Stimulated activated CD4-positive, alpha-beta T cell treated with anti-CD3 and anti-CD28 coated beads, Interleukin-4, amount 100 ng/mL, for 48 hours (primary cell): ENCODE measurements around the gene PLCL2.

Source experiments
- DNase-seq, 2 donors: peaks; one replicate each; pipeline ENCODE4 v3.0.0-alpha.2; 2020; ENCODE audit warnings: low read depth in 2 of 2

Gene PLCL2

DNA sequence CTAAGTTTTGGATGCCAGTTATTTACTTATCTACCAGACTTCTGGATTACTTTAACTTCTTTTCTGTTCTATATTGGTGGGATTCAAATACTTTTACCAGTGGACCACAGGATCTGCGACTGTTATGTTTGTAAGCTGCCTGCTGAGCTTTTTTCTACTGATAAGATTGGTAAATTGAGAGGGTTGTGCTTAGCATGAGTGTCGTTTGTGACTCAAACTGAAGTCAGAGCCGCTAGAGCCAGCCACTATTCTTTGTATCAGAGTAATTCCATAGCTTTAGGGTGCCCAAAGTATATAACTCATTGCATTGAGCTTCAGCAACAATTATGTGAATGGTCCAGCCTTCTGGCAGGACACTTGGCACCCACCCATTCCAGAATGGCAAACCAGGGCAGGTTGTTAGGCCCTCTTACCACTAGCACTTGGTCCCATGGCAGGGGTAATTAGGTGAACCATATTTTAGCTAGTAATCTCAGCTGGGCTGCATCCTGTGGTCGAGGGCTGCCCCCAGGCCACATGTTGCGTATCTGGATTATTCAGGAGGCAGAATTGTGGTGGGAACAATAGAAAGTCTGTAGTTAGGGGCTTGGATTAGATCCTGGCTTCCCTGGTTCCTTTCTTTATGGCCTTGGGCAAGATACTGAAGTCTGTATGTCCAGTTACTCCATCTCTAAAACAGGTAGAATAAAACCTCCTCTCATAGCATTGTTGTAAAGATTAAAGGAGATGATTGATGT is 6.0 kb downstream of the PLCL2 start:
- no peak for DNase-seq

GRCh38 chr3:16893618-16894200 is 9.0 kb downstream of the PLCL2 start:
- no peak for DNase-seq

DNA sequence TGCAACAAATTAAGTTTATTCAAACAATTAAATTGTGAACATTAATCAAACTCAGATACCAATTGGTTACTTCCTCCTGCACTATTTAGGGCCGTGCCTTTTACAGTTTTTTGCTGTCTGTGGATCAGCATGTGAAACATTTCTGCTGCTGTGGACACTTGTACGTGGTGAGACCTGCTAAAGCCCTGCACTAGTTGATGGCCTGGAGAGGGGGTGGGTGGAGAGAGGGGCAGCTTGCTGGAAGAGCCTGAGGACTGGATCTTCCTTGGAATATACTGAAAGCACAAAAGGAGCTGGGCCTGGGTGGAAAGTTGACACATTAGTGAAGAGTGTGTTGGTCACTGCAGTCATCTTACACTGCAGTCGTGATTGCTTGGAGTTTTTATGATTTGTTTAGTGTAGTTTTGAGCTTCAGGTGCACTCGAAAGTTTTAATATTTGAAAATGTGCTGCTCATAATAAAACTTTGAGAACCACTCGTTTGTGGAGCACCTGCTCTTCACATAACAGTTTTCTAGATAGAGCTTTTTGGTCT is 11.4 kb downstream of the PLCL2 start:
- DNase-seq = no peak

DNA sequence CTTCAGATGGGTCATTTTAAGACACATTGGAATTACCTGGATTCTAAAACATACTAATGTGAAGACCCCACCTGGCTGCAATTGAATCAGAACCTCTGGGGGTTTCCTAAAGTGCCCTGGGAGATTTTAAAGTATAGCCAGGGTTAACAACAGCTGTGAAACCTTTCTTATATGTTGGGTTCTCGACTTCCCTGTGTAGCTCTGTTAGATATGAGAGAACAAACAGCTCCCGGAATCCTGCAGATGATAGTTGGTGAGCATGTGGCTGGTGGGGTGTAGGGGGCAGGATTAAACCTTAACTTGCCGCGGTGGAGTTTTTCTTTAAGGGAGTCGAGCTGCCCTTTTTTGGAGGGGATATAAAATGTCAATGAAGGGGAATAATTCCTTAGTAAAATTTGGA is 12.1 kb downstream of the PLCL2 start:
- DNase-seq = no peak

- no peak for DNase-seq
These were observed 12.6 kb downstream of the PLCL2 start for GRCh38 chr3:16897254-16897926.

- DNase-seq = no peak
These were observed 14.0 kb downstream of the PLCL2 start for GRCh38 chr3:16898595-16899395.

DNA sequence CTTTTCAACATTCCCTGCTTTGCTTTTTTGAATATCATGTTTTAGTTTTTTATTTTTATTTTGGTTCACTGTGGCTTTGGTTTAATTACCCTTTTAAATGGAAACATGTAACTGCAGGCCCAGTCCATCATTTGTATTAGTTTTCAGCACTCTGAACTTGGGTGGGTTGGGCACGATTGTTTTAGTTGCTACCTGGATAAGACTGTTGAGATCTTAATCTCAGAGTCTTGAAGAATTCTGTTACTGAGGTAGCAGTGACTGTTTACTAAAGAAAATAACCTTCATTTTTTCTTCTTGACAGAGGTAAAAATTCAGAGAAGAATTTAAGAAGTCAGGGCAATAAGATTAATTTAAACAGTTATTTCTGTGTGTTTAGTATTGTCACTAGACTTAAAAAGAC is 15.2 kb downstream of the PLCL2 start:
- DNase-seq = no peak

DNA sequence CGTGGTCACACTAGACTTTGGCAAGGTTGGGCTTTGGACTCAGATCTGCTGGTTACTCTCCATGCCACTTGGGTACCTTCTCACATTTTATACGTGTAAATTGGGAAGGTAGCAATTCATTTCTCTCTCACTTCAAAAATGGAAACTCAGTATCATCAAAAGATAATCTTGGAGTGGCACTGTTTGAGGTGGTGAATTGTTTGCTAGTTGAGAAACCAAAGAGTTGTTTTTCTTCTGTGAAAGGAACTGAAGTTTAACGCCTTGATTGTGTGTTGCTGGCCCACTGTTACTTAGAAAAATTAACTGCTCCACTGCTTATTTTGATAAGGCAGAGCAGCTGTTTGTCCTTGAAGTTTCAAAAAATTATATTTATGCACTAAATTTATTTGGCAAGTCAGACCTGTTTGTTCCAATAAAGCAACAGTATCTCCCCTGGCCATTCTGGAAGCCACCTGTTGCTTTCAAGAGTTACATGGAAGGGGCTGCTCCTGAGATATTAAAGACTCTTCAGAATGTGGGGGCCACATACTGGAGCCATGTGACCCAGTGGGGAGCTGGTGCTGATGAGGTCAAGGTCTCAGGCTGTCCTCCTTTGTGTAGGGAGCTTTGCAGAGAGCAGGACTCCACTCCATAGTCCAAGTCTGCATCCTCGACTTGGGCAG is 16.2 kb downstream of the PLCL2 start:
- no peak for DNase-seq

- DNase-seq = no peak
These were observed 20.0 kb downstream of the PLCL2 start for GRCh38 chr3:16904423-16905417.

DNA sequence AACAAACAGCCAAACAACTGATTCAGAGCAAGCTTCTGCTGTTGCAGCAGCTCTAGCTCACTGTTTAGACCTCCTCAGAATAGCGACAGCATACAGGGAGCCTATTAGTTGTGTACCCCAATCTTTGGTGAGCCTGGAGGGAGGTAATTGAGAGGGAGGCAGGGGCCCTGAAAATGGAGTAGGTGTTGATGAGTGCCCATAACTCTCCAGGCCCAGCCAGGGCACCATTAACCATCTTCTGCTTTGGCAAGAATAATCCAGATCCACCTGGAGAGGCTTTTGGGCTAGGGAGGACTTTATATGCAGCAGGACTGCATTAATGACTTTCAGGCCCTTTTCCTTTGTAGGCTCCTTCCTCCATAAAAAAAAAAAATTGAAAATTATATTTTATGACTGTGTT is 20.9 kb downstream of the PLCL2 start:
- no peak for DNase-seq

- DNase-seq = no peak
These were observed 21.9 kb downstream of the PLCL2 start for GRCh38 chr3:16906682-16907081.

DNA sequence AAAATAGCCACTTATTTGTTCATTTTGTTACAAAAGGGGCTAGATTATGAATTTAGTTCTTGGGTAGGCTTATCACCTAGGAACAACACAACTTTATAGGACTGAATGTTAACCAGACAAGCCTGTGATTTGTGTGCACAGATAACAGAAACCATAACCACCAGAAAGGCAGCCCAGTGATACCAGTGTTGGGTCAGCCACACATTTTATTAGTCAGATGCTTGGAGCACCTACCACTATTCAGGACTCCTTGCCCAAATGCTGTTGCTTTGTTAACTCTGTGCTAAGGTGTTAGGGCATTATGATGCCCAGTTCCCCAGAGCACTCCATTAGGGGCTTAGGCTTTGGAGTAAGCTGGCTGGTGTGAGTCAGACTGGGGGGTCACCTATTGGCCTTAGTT is 22.5 kb downstream of the PLCL2 start:
- DNase-seq = no peak

GRCh38 chr3:16908016-16908807 is 23.5 kb downstream of the PLCL2 start:
- no peak for DNase-seq

DNA sequence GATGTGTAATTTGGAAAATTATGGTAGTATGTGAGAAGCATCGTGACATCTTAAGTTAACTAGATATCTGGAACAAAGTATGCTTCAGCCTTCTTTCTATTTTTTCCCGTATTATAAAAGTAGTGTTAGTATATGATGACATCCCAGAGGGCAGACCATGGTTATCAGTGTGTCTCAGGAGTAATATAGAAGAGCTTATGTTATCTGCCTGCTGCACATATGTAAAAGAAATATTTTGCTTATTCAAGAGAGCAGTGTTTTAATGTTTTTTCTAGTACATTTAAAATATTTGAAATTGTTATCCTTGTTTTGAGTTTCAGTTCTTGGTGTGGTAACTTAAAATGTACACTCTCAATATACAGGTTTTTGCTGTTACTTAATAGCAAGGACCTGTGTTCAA is 24.1 kb downstream of the PLCL2 start:
- no peak for DNase-seq

DNA sequence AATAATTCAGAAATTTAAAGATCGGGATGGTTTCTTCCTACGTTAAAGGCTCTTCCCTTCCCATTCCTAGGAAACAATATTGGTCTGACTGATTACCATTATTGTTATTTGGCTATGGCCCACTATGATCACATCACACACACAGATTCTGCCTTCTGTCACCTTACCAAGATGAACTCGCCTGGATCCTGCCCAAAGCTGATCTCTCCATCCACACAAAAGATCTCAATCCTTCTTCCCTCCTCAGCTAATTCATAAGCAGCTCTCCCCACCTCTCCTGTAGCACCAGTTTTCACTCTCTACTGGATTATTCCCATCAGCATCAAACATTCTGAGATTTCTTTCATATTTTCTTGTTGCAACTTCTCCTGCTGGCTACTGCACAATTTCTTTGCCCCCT is 25.0 kb downstream of the PLCL2 start:
- no peak for DNase-seq

- no peak for DNase-seq
These were observed 25.5 kb downstream of the PLCL2 start for GRCh38 chr3:16910207-16910606.

GRCh38 chr3:16911916-16912315 is 27.2 kb downstream of the PLCL2 start:
- DNase-seq = no peak

DNA sequence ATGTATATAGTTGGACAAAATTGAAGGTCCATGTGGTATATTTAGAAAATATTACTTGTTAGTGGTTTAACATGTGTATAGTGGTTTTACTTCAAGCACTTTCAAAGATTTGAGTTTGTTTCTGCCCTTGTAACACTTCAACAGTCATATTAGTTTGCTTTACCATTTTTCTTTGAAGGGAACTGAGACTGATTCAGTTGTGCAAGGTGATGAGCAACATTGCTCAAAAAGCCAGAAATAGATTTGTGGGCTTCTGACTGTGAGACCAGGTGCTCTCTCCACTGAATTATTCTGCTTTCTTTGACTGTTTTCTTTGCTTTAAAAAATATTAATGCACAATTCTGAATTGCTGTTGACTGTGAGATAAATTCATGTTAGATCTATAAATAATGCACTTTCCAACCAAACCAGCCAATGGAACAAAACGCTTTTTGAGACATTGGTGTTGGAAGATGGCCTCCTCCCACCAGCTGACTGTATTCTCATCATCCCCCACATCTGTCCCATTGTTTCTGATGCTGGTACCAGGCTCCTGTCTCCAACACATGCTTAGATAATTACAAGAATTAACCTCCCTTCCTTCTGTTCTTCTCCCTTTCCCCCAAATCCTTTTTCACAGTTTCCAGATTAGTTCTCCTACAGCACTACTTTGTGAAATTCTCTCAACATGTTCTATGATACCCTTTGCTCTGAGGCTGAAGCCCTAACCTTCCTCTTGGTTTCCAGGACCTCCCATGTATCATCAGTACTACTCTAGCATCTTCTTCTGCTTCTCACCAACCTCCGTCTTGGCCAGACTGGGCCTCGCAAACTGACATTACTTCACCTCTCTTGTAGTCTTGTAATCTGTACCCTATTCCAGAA is 27.9 kb downstream of the PLCL2 start:
- DNase-seq = no peak

DNA sequence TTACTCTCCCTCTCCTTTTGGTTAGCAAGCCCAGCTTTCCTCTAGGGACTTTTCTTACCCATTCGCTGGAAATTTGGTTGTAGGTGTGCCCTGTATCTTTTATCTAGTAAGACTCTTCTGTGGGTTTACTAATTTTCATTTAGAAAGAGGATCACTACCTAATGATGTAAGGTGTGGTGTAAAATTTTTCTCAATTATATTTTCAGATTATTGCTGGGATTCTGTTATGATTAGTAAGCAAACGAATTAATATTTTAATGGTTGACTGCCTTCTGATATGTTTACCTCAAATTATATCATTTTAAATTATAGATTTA is 28.5 kb downstream of the PLCL2 start:
- DNase-seq = no peak
